HL-60 (cell line): ENCODE measurements around the gene IL20.

Experiments
- DNase-seq, 2 experiments: peaks; one replicate each; pipeline ENCODE4 v3.0.0-alpha.2; 2010 to 2020; ENCODE audit warnings: low read depth in 1 of 2, low spot score in 1 of 2
- H3K27ac ChIP-seq: fragments of 250-450 bp; sonication (Bioruptor Pico); replicated peaks from 2 replicates; pipeline ENCODE4 v1.5.1; 2020; ENCODE audit warnings: mild to moderate bottlenecking, moderate library complexity
- H3K27me3 ChIP-seq: fragments of 250-450 bp; sonication (Bioruptor Pico); 2 replicates; pipeline ENCODE4 v1.5.1; 2021; ENCODE audit warnings: mild to moderate bottlenecking, moderate library complexity; ENCODE audit not compliant: insufficient read depth, poor library complexity, severe bottlenecking
- H3K4me3 ChIP-seq: replicated peaks from 2 replicates; pipeline ENCODE4 v1.5.1; 2011; ENCODE audit warnings: mild to moderate bottlenecking, control low read depth, low read length; ENCODE audit not compliant: insufficient read depth
- CTCF ChIP-seq: IDR thresholded peaks from one replicate; pipeline ENCODE4 v1.5.1; 2011; ENCODE audit warnings: low read length, control low read depth, inconsistent platforms; ENCODE audit not compliant: insufficient read depth
- GABPA ChIP-seq: IDR thresholded peaks from 2 replicates; pipeline ENCODE4 v1.6.1; 2012; ENCODE audit warnings: low read depth
- POLR2AphosphoS5 ChIP-seq: IDR thresholded peaks from 2 replicates; pipeline ENCODE4 v1.6.1; 2012; ENCODE audit warnings: low read depth
- REST ChIP-seq: IDR thresholded peaks from 2 replicates; pipeline ENCODE4 v1.6.1; 2012; ENCODE audit warnings: low read depth; ENCODE audit not compliant: insufficient replicate concordance
- SPI1 ChIP-seq: IDR thresholded peaks from 2 replicates; pipeline ENCODE4 v1.6.1; 2012; ENCODE audit warnings: low read depth, mild to moderate bottlenecking, borderline replicate concordance

IL20 gene

GRCh38 chr1:206843626-206844025 is 21.8 kb upstream of the IL20 start:
- Histone ChIP-seq H3K27me3 (no peaks in the 10 kb centered on the region), H3K27ac (no peak overlapping the region), H3K4me3 (no peak overlapping the region)
- no peak for DNase-seq
- TF ChIP-seq SPI1 = no peak
- no peak for TF ChIP-seq REST
- no peak for TF ChIP-seq GABPA
- TF ChIP-seq POLR2AphosphoS5 = no peak
- no peak for TF ChIP-seq CTCF

GRCh38 chr1:206846487-206846886 is 18.9 kb upstream of the IL20 start:
- H3K4me3 ChIP-seq = no peak overlapping the region
- TF ChIP-seq CTCF (no peak), REST (no peak), POLR2AphosphoS5 (no peak), SPI1 (no peak), GABPA (no peak)
- no peak for DNase-seq
- no peak overlapping the region for H3K27ac ChIP-seq
- no peaks in the 10 kb centered on the region for H3K27me3 ChIP-seq

GRCh38 chr1:206847337-206847834 is 18.0 kb upstream of the IL20 start:
- H3K27ac ChIP-seq = no peak overlapping the region
- no peak overlapping the region for H3K4me3 ChIP-seq
- H3K27me3 ChIP-seq = no peaks in the 10 kb centered on the region
- DNase-seq = no peak
- TF ChIP-seq REST (no peak), GABPA (no peak), SPI1 (no peak), POLR2AphosphoS5 (no peak), CTCF (no peak)
